Measurements from ENCODE around the gene VTI1B. TPM values are rescaled to one million over a fixed set of nuclear protein-coding genes. Genes with fewer than 3 reads are reported as not detected.

VTI1B gene
- polyA plus RNA-seq, 4 donors, result 58.4 to 94.6 (median 83.4) TPM

DNA sequence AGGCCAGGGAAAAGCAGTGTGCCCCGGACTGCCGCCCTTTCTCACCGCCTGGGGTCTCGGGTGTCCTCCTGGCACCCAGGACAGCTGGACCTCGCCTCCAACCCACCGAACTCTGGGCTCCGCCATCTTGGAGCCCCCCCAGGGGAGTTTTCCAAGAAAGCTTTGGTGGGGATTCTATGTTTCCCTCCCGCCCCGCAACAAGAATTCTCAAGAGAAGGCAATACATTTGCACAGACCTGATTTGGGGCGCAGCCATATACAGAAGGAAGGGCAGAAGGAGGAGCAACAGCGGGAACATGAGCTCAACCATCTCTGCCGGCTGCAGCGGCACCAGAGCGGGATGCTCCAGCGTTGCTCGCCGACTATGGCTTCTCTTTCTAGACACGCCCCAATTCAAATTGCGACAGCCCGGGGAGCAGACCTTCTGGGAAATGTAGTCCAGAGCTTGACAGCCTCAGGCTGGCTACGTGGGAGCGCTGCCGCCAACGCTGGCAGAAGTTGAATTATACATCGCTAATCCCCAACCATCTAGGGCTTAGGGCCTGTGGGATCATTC lies 21.0 kb upstream of the VTI1B start, which contains the start of gene RDH11:
TSS of gene RDH11 (minus strand) at position 371 of the 556 bp plus-strand sequence. CDS start at position 310, 61 bp downstream.
- Histone ChIP-seq H3K4me3 (ENCODE audit: low read depth in 1 of 3, low read length in 3 of 3) (peak within 1 kb of the TSS; percentile 67 to 96 (median 86)), H3K36me3 (ENCODE audit: control insufficient read depth in 3 of 3, insufficient read depth in 2 of 3, low read depth in 1 of 3, low read length in 3 of 3) (peaks cover 4 to 5% (median 4%) of the 10 kb centered on the region in 3 donors), H3K27ac (ENCODE audit: low read depth in 1 of 3, low read length in 2 of 3) (peak within 1 kb of the TSS; percentile 80 to 89 (median 85)), H3K4me1 (ENCODE audit: control insufficient read depth in 3 of 3, insufficient read depth in 2 of 3, low read depth in 1 of 3, low read length in 2 of 3) (peaks cover 0 to 5% (median 0%) of the 10 kb centered on the region in 3 donors), H3K9me3 (ENCODE audit: control insufficient read depth in 2 of 2, insufficient read depth in 1 of 2, low read depth in 1 of 2, low read length in 1 of 2) (no peaks in the 10 kb centered on the region), H3K27me3 (ENCODE audit: control insufficient read depth in 3 of 3, insufficient read depth in 3 of 3, low read length in 3 of 3) (no peaks in the 10 kb centered on the region)
- FAIRE-seq, result no peak
- peak; percentile 94 to 95 for DNase-seq
- 0 to 1% (median 1%) methylated on average over 25 of the region's 25 CpGs for WGBS, 3 donors

DNA sequence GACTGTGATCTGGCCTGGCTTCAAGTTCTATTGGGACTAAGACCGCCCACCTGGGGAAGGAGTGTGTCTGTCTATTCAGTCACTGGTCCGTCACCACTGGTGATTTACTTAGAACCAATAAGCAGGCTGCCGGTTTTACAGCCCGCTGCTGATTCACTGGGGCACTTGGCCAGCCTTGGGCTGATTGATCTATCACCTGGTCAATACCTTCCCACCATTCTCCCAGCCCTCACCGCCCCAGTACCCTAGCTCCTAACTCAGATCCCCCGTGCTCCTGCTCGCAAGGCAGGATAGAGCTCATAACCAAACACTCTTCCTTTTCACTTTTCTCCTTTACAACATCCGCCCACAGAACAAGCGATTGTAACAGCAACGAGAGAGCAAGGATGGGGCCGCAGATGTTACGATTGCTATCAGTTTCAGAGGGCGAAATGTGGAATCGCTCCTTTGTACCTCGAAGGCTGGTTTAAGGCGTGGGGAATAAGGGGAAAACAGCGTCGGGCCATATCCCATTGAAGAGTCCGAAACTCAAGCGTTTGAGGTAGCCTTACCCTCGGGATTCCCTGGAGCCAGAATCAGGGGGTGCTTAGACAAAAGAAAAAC lies 20.5 kb upstream of the VTI1B start:
- Histone ChIP-seq H3K27ac (ENCODE audit: low read depth in 1 of 3, low read length in 2 of 3) (peak overlapping the region; percentile 80 to 89 (median 85)), H3K4me1 (ENCODE audit: control insufficient read depth in 3 of 3, insufficient read depth in 2 of 3, low read depth in 1 of 3, low read length in 2 of 3) (peaks cover 0 to 5% (median 0%) of the 10 kb centered on the region in 3 donors), H3K36me3 (ENCODE audit: control insufficient read depth in 3 of 3, insufficient read depth in 2 of 3, low read depth in 1 of 3, low read length in 3 of 3) (peaks cover 5 to 11% (median 5%) of the 10 kb centered on the region in 3 donors), H3K4me3 (ENCODE audit: low read depth in 1 of 3, low read length in 3 of 3) (peak overlapping the region; percentile 67 to 96 (median 86)), H3K9me3 (ENCODE audit: control insufficient read depth in 2 of 2, insufficient read depth in 1 of 2, low read depth in 1 of 2, low read length in 1 of 2) (no peaks in the 10 kb centered on the region), H3K27me3 (ENCODE audit: control insufficient read depth in 3 of 3, insufficient read depth in 3 of 3, low read length in 3 of 3) (no peaks in the 10 kb centered on the region)
- peak; percentile 92 to 96 for DNase-seq
- no peak for FAIRE-seq
- 0 to 1% (median 0%) methylated on average over 21 of the region's 21 CpGs for WGBS, 3 donors

DNA sequence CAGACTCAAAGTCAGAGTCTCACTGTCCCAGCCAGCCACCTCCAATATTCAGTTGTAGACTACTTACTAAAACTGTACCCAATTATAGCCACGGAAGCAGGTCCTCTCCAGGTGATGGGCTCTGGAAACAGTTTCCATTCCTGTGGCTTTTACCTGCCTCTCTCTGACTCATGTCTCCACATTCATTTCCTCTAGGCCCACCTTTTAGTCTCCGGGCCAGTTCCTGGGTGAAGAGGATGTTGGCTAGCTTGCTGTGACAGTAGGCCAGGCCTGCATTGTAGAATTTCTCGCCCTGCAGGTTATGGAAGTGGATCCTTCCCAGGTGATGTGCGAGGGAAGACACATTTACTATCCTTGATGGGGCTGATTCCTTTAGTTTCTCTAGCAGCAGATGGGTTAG lies 15.6 kb upstream of the VTI1B start:
- FAIRE-seq (no peak), DNase-seq (no peak)
- Histone ChIP-seq H3K36me3 (ENCODE audit: control insufficient read depth in 3 of 3, insufficient read depth in 2 of 3, low read depth in 1 of 3, low read length in 3 of 3) (peaks cover 11 to 37% (median 12%) of the 10 kb centered on the region in 3 donors), H3K9me3 (ENCODE audit: control insufficient read depth in 2 of 2, insufficient read depth in 1 of 2, low read depth in 1 of 2, low read length in 1 of 2) (no peaks in the 10 kb centered on the region), H3K27ac (ENCODE audit: low read depth in 1 of 3, low read length in 2 of 3) (no peak overlapping the region), H3K4me1 (ENCODE audit: control insufficient read depth in 3 of 3, insufficient read depth in 2 of 3, low read depth in 1 of 3, low read length in 2 of 3) (peaks cover 0 to 5% (median 0%) of the 10 kb centered on the region in 3 donors), H3K4me3 (ENCODE audit: low read depth in 1 of 3, low read length in 3 of 3) (no peak overlapping the region), H3K27me3 (ENCODE audit: control insufficient read depth in 3 of 3, insufficient read depth in 3 of 3, low read length in 3 of 3) (no peaks in the 10 kb centered on the region)
- WGBS, 3 donors, result 95 to 97% (median 95%) methylated on average over 4 of the region's 4 CpGs

DNA sequence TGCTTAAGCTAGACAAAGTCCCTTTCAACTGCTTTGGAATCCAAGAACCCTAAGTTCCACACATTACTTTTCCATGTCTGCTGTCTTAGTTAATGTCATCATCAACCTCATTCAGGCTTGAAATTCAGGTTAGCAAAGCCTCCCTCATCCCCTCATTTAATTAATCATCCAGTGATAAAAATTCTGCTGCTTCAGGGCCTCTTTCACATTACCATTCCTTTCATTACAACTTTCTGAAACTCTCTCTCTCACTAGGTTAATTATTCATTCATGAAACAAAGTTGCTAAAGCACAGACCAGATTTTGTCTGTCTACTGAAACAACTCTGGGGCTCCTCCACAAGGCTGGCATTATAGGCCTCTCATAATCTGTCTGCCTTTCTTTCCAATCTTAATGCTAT lies 9.4 kb upstream of the VTI1B start:
- Histone ChIP-seq H3K4me1 (ENCODE audit: control insufficient read depth in 3 of 3, insufficient read depth in 2 of 3, low read depth in 1 of 3, low read length in 2 of 3) (peaks cover 0 to 4% (median 0%) of the 10 kb centered on the region in 3 donors), H3K36me3 (ENCODE audit: control insufficient read depth in 3 of 3, insufficient read depth in 2 of 3, low read depth in 1 of 3, low read length in 3 of 3) (peaks cover 4 to 25% (median 7%) of the 10 kb centered on the region in 3 donors), H3K9me3 (ENCODE audit: control insufficient read depth in 2 of 2, insufficient read depth in 1 of 2, low read depth in 1 of 2, low read length in 1 of 2) (no peaks in the 10 kb centered on the region), H3K27ac (ENCODE audit: low read depth in 1 of 3, low read length in 2 of 3) (no peak overlapping the region), H3K4me3 (ENCODE audit: low read depth in 1 of 3, low read length in 3 of 3) (no peak overlapping the region), H3K27me3 (ENCODE audit: control insufficient read depth in 3 of 3, insufficient read depth in 3 of 3, low read length in 3 of 3) (no peaks in the 10 kb centered on the region)
- no peak for FAIRE-seq
- DNase-seq, result no peak

DNA sequence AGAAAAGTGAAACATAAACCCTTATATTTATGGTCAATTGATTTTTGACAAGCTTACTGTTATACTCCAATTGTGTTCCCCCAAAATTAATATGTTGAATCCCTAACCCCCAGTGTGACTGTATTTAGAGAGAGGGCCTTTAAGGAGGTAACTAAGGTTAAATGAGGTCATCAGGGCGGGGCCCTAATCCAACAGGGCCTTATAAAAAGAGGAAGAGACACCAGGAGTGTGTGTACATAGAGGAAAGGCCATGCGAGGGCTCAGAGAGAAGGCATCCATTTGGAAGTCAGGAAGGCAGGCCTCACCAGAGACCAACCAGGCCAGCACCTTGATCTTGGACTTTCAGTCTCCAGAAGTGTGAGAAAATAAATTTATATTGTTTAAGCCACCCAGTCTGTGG lies 6.5 kb upstream of the VTI1B start:
- no peaks in the 10 kb centered on the region for H3K27me3 ChIP-seq (ENCODE audit: control insufficient read depth in 3 of 3, insufficient read depth in 3 of 3, low read length in 3 of 3)
- DNase-seq (no peak), FAIRE-seq (no peak)
- H3K27ac ChIP-seq (ENCODE audit: low read depth in 1 of 3, low read length in 2 of 3), result no peak overlapping the region
- no peaks in the 10 kb centered on the region for H3K9me3 ChIP-seq (ENCODE audit: control insufficient read depth in 2 of 2, insufficient read depth in 1 of 2, low read depth in 1 of 2, low read length in 1 of 2)
- H3K4me1 ChIP-seq (ENCODE audit: control insufficient read depth in 3 of 3, insufficient read depth in 2 of 3, low read depth in 1 of 3, low read length in 2 of 3), result peaks cover 0 to 4% (median 0%) of the 10 kb centered on the region in 3 donors
- H3K36me3 ChIP-seq (ENCODE audit: control insufficient read depth in 3 of 3, insufficient read depth in 2 of 3, low read depth in 1 of 3, low read length in 3 of 3), result peaks cover 5 to 19% (median 7%) of the 10 kb centered on the region in 3 donors
- H3K4me3 ChIP-seq (ENCODE audit: low read depth in 1 of 3, low read length in 3 of 3), result no peak overlapping the region
- WGBS, 3 donors, result 54 to 71% (median 67%) methylated on average over 2 of the region's 2 CpGs

DNA sequence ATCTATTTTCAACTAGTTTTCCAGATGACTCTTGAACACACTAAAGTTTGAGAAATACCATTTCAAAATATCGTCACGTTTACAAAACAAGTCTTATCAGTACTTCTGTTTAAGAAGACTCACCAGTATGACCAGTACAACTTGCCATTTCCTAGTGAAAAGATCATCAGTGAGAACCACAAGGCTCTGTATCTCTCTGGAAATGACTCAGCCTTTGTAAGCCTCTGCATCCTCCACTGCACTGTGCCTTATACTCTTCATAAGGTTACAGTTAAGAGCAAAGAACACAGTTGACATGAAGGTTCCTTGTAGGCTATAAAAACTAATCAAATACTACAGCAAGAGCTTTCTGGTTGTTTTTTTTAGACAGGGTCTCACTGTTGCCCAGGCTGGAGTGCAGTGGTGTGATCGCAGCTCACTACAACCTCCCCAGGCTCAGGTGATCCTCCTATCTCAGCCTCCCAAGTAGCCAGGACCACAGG lies 5.7 kb upstream of the VTI1B start:
- Histone ChIP-seq H3K9me3 (ENCODE audit: control insufficient read depth in 2 of 2, insufficient read depth in 1 of 2, low read depth in 1 of 2, low read length in 1 of 2) (no peaks in the 10 kb centered on the region), H3K4me3 (ENCODE audit: low read depth in 1 of 3, low read length in 3 of 3) (no peak overlapping the region), H3K36me3 (ENCODE audit: control insufficient read depth in 3 of 3, insufficient read depth in 2 of 3, low read depth in 1 of 3, low read length in 3 of 3) (peaks cover 5 to 13% (median 7%) of the 10 kb centered on the region in 3 donors), H3K27me3 (ENCODE audit: control insufficient read depth in 3 of 3, insufficient read depth in 3 of 3, low read length in 3 of 3) (no peaks in the 10 kb centered on the region), H3K4me1 (ENCODE audit: control insufficient read depth in 3 of 3, insufficient read depth in 2 of 3, low read depth in 1 of 3, low read length in 2 of 3) (peaks cover 0 to 5% (median 4%) of the 10 kb centered on the region in 3 donors), H3K27ac (ENCODE audit: low read depth in 1 of 3, low read length in 2 of 3) (no peak overlapping the region)
- no peak for FAIRE-seq
- 82 to 84% (median 84%) methylated on average over 3 of the region's 3 CpGs for WGBS, 3 donors
- DNase-seq, result no peak

DNA sequence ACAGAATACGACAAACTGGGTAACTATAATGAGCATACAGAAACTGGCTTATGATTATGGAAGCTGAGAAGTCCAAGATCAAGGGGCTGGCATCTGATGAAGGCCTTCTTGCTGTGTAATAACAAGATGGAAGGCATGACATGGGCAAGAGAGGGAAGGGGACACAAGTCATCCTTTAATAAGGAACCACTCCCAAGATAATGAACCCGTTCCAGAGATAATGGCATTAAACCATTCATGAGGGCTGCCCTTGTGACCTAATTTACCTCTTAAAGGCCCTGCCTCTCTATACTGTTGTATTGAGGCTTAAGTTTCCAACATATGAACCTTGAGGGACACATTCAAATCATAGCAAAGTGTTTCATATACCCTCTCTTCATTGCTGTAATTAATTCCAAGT lies 4.6 kb upstream of the VTI1B start:
- Histone ChIP-seq H3K9me3 (ENCODE audit: control insufficient read depth in 2 of 2, insufficient read depth in 1 of 2, low read depth in 1 of 2, low read length in 1 of 2) (no peaks in the 10 kb centered on the region), H3K4me3 (ENCODE audit: low read depth in 1 of 3, low read length in 3 of 3) (no peak overlapping the region), H3K27me3 (ENCODE audit: control insufficient read depth in 3 of 3, insufficient read depth in 3 of 3, low read length in 3 of 3) (no peaks in the 10 kb centered on the region), H3K27ac (ENCODE audit: low read depth in 1 of 3, low read length in 2 of 3) (no peak overlapping the region), H3K36me3 (ENCODE audit: control insufficient read depth in 3 of 3, insufficient read depth in 2 of 3, low read depth in 1 of 3, low read length in 3 of 3) (peaks cover 2 to 10% (median 7%) of the 10 kb centered on the region in 3 donors), H3K4me1 (ENCODE audit: control insufficient read depth in 3 of 3, insufficient read depth in 2 of 3, low read depth in 1 of 3, low read length in 2 of 3) (peaks cover 0 to 5% (median 4%) of the 10 kb centered on the region in 3 donors)
- DNase-seq, result no peak
- 52 to 80% (median 62%) methylated on average over 2 of the region's 2 CpGs for WGBS, 3 donors
- FAIRE-seq, result no peak

DNA sequence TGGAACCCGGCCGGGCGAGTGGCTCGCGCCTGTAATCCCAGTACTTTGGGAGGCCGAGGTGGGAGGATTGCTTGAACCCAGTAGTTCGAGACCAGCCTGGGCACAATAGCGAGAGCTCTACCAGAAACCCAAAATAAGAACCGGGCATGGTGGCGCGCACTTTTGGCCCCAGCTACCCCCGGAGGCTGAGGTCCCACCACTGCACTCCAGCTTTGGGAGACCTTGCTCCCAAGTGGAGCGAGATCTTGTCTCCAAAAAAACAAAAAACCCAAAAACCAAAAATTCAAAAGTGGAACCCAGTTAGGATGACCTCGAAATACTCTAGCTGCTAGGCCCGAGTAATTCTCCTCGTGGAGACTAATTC lies 769 bp upstream of the VTI1B start:
- Histone ChIP-seq H3K36me3 (ENCODE audit: control insufficient read depth in 3 of 3, insufficient read depth in 2 of 3, low read depth in 1 of 3, low read length in 3 of 3) (peaks cover 2 to 5% (median 2%) of the 10 kb centered on the region in 3 donors), H3K27me3 (ENCODE audit: control insufficient read depth in 3 of 3, insufficient read depth in 3 of 3, low read length in 3 of 3) (no peaks in the 10 kb centered on the region), H3K27ac (ENCODE audit: low read depth in 1 of 3, low read length in 2 of 3) (peak overlapping the region; percentile 82 to 98 (median 95)), H3K4me1 (ENCODE audit: control insufficient read depth in 3 of 3, insufficient read depth in 2 of 3, low read depth in 1 of 3, low read length in 2 of 3) (peaks cover 0 to 16% (median 3%) of the 10 kb centered on the region in 3 donors), H3K4me3 (ENCODE audit: low read depth in 1 of 3, low read length in 3 of 3) (peak overlapping the region; percentile 90 to 96 (median 94)), H3K9me3 (ENCODE audit: control insufficient read depth in 2 of 2, insufficient read depth in 1 of 2, low read depth in 1 of 2, low read length in 1 of 2) (no peaks in the 10 kb centered on the region)
- no peak for DNase-seq
- 28 to 34% (median 32%) methylated on average over 16 of the region's 16 CpGs for WGBS, 3 donors
- no peak for FAIRE-seq
